ENCODE data around the gene KLHL40. TPM values are rescaled to one million over a fixed set of nuclear protein-coding genes. Genes with fewer than 3 reads are reported as not detected.

Gene KLHL40
- total and polyA plus RNA-seq, 9 of the 15 experiments (the other 6 are each of a cell fraction or from before 2014, with no cell fraction given): not detected

- in situ Hi-C loops (cut with MboI): no loop called here
- BruUV-seq (replicated peaks): TSS peak; percentile 30
- Histone ChIP-seq H3K79me2 (ENCODE audit: control insufficient read depth, insufficient read depth, low read length) (no peaks in the 10 kb centered on the region), H3K36me3 (ENCODE audit: control insufficient read depth, insufficient read depth, low read length) (peaks cover 60% of the 10 kb centered on the region), H3K4me3 (no peak overlapping the region), H3K9me1 (ENCODE audit: control insufficient read depth, insufficient read depth, low read length) (peaks cover 4% of the 10 kb centered on the region), H3K4me2 (ENCODE audit: insufficient read depth, low read length) (no peak overlapping the region), H3K4me1 (replicated peaks in 1 of 2; ENCODE audit: control insufficient read depth in 2 of 2, insufficient read depth in 2 of 2, low read length in 2 of 2) (peaks cover 5 to 11% of the 10 kb centered on the region in 2 experiments), H3K9me3 (replicated peaks; ENCODE audit: control insufficient read depth, insufficient read depth, low read depth, low read length) (no peaks in the 10 kb centered on the region), H3K27ac (ENCODE audit: extremely low read depth, low read depth, low read length) (no peak overlapping the region), H2AFZ (ENCODE audit: low read depth, low read length) (no peak overlapping the region), H3K27me3 (ENCODE audit: control insufficient read depth in 2 of 2, insufficient read depth in 2 of 2, low read length in 2 of 2) (no peaks in the 10 kb centered on the region), H4K20me1 (replicated peaks; ENCODE audit: control insufficient read depth, insufficient read depth, low read length) (no peaks in the 10 kb centered on the region), H3K9ac (ENCODE audit: insufficient read depth in 1 of 2, low read depth in 2 of 2, low read length in 2 of 2) (no peak overlapping the region)
- TF ChIP-seq UBTF (IDR thresholded peaks at IDR 0.05; ENCODE audit: borderline replicate concordance in 1 of 2, low read depth in 2 of 2, low read length in 2 of 2) (no peak), NR1H2 (CRISPR knock-in tag; IDR thresholded peaks at IDR 0.05) (no peak), GMEB1 (CRISPR knock-in tag; IDR thresholded peaks at IDR 0.05) (no peak), ZBTB2 (IDR thresholded peaks at IDR 0.05) (no peak), SIX5 (IDR thresholded peaks at IDR 0.05; ENCODE audit: borderline replicate concordance in 1 of 2, insufficient read depth in 1 of 2, low read depth in 1 of 2, low read length in 2 of 2) (0 out of 4 replicates have a peak, but pooled peaks of 1 of the 2 experiments have one; percentile 15)
- whole genome bisulfite sequencing (ENCODE audit: insufficient coverage, low coverage, missing lambda C conversion rate): 72% methylated on average over 5 of the region's 5 CpGs
- intact Hi-C loops (cut with micrococcal nuclease): no loop called here
- FAIRE-seq: no peak
- POLR2A ChIA-PET: interaction anchor here (0.9 to 1.3 kb wide), 5 partner anchors 8 to 24 kb away, joined by 3 to 4 read pairs (median 3); no protein-coding TSS in a partner anchor
- no peak for ATAC-seq
- CTCF ChIA-PET (ENCODE audit: low intra/inter-chr PET ratio): no interaction called here
- DNase-seq (ENCODE audit: extremely low read depth in 1 of 4, low spot score in 3 of 4): no peak
Observed at GRCh38 chr3:42647821-42648459, 37.4 kb upstream of the KLHL40 start.
